Measurements from ENCODE around the gene DMD.

The DMD gene

DNA sequence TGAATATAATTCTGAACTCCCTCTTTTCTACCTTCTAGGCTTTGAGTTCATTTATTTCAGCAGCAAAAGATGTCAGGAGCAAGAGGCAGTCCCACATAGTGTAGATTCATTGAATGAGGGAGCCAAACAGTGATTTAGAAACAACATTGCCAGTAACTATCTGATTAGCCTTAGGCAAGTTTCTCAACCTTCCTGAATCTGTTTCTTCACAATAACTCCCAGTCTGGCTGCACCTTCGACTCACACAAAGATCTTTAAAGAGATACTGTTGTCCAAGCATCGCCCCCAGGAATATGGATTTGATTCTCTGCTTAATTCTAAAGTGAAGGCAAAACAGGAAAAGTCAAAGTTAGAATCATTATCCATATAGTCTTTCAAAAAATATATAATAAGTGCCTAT, 1026.2 kb downstream of the DMD start:
- no peak for DNase-seq

DNA sequence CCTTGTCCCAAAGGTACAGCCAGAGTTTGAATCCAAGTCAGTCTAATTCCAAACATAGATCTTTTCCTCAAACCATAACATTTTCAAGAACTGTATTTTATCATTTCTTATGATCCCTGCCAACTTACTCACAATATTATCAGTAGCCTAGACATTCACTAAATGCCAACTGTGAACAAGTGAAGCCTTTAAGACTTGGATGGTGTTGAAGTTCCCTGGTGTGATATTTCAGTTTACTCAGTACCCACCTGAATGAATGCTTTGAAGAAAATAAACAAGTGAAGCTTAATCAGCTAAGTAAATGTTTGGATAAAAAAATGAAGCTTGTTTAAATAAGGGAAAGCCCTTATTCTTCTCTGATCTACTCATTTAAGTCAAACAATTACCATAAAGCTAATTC, 1028.3 kb downstream of the DMD start:
- DNase-seq: no peak

DNA sequence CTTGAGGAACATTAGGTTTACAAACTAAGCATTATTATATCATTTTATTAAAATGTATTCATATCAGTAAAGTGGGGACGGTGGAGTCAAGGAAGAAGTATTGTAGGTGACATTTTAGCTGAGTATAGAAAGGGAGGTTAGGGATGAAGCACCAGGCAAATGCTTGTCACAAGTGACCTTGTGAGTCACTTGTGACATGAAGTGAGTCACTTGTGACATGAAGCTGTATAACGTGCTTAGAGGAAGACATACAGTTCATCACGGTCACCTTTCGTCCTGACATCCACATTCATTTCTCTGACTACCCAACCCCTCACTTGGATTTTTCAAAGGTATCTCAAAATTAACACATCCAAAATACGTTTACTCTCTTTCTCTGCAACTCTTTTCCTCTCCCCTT, 1034.8 kb downstream of the DMD start:
- no peak for DNase-seq

DNA sequence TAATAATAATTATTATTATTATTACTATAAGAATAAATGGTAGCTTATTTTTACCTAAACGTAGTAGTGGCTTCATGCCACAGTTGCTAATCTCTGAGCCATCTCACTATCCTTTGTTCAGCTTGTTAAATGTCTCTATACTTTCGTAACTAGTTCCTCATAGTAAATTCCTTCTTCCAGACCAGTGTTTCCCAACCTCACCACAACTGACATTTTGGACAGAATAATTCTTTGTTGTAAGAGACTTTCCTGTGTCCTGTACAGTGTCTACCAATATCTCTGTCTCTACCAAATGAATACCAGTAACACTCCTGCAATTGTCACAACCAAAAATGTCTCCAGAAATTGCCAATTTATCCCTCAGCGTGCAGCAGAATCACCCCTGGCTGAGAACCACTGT, 1040.9 kb downstream of the DMD start:
- DNase-seq: no peak

DNA sequence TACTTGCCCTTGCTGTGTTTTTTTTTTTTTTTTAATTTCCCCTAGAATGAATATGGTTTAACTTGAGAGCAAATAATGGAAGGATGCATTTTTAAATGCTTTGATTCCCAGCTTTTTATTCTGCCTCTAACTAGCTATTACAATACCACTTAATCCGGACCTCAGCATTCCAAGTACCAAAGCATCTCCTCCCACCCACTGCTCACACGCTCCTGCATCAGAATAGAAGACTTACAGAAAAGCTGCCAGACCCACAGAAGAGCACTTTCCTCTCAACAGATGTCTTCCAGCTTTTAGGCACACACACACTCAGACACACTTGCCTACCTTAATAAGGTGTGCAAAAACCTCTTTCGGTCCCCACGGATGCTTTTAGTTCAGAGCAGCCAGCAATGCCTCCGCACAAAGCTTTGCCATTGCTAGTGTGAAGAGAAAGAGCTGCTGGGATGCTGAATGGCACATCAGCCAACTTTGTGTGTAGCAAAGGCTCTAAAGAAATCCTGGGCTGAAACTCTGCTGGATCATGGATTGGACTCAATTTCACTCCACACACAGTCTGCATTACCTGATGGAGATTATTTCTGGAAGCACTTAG, 1056.2 kb downstream of the DMD start:
- DNase-seq: no peak

DNA sequence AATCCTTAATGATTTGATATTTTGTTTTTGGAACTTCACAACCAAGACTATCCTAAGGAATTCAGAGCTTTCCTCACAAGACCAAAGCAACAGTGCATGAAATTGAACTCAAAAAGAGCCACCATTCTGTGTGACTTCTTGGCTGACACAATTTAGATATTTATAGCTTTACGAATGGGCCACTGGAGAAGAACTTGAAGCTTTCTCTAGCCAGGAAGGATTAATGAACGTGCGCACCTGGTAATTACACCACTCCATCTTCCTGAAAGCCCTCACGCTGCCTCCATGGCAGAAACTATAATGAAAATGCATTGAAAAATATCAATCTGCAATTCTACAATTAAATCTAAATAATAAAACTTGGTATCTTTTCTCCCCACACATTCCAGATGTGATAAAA, 1057.8 kb downstream of the DMD start:
- DNase-seq: no peak

DNA sequence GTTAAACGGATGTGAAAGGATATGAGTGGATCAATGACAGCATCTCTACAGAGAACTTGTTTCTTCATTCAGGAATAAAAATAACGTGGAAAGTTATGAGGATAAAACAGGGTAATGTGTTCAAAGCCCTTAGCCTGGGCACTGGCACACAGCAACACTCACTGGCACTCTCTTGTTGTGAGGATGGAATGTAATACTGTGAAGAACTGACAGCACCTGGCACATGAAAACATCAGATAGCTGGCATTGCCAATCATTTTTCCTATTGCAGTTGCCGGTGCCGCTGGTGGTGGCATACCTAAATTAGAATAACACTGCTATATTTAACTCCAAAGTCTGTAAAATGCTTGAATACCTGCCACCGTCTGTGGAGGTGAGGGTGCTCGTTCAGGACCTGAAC, 1061.2 kb downstream of the DMD start:
- no peak for DNase-seq

DNA sequence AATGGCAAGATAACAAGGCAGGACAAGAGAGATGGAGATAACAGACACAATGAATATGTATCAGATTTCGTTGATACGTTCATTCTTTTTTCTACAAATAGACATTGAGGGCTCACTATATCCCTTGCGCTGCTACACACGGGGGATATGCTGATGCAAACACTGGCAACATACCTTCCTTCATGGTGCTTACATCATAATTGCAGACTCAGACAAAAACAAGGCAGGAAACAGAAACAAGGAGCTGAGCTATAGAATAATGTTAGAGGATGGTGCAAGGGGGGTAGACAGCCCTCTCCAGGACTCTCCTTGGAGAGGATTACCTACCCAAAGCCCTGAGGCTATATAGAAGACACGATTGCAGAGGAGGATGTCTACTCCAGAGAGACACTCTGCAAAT, 1069.5 kb downstream of the DMD start:
- DNase-seq: no peak

DNA sequence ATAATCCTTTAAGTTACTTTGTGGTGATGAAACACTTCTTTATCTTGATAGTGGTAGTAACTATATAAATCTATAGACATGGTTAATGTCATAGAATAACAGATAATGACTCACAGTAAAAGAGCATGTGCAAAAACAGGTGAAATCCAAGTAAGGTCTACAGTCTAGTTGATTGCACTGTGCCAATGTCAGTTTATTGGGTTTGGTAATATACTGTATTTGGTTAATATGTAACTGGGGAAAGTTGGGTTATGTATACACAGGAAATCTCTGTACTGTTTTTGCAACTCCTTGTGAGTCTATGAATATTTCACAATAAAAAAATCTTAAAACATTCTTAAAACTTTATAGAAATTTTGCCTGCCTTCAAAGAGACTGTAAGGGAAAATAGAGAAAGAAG, 1071.9 kb downstream of the DMD start:
- DNase-seq: no peak

DNA sequence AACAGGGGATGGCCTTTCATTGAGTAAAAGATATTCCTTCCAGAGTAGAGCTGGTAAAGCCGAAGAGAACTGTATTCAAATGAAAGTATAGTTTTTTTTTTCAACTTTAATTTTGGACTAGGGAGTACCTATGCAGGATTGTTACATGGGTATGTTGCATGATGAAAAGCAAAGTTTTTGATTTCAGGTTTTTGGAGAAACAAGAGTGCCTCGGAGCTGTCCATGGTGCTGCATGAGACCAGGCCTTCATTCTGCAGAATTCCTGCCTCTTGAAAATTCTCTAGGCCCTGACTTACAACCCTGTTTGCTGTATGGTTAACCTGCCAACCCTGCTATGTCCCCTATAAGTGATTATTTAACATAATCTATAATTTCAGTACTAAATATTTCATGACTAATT, 1073.8 kb downstream of the DMD start:
- peak; percentile 5 for DNase-seq

DNA sequence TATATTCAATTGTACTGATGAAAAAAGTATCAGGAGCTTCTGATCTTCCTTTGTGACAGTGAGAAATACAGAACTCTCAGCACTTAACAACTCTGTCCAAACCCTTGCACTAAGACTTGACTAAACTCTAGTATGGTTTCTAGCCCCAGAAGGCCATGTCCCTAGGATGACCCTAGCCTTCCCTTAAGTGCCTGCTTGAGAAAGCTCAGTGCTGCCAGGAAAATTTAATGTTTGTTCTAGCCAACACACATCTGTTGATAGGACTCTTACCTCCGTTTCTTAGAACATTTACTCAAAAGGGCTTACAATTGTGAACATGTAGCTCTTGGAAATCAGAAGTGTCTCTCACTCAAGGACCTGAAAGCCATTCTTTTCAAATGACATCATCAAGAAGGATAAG, 1084.4 kb downstream of the DMD start:
- no peak for DNase-seq

DNA sequence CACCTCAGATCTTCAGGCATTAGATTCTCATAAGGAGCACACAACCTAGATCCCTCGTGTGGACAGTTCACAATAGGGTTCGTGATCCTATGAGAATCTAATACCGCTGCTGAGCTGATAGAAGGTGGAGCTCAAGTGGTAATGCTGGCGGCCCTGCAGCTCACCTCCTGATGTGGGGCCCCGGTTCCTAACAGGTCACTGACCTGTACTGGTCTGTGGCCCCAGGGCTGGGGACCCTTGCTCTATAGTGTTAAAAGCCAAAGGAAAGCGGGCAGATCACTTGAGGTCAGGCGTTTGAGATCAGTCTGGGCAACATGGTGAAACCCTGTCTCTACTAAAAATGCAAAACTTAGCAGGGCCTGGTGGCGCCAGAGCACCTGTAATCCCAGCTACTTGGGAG, 1092.5 kb downstream of the DMD start:
- no peak for DNase-seq

DNA sequence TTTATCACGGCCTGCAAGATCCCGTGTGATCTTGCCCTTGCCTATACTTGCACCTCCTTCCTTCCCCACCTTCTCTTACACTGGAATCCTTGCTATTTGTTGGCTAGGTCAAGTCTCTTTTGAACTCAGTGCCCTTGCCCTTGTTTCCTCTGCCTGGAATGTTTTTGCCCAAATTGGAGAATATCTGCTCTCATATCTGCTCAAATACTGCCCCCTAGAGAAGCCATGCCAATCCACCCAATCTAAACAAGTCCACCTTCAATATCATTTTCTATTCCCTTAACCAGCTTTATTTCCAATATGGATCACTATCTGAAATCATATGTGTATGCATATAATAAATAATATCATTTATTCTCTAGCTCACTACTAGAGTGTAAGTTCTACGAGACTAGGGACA, 1095.3 kb downstream of the DMD start:
- DNase-seq: no peak

DNA sequence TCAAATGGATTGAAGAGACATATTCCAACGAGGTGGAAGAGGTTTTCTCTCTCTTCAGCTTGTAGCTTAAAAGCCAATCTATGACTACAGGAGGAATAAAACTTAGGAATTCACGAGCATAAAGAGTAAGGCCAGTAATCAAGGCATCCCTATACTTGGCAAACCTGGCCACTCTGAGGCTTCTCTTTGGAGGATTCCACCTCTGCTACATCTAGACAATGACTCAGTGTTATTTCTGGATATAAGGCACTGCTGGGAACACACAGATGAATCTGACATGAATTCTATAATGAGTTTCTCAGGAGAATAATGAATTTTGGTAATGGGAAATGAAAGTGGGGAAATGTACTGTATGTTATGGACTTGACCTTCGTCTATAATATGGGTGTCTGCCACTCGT, 1123.7 kb downstream of the DMD start:
- no peak for DNase-seq

DNA sequence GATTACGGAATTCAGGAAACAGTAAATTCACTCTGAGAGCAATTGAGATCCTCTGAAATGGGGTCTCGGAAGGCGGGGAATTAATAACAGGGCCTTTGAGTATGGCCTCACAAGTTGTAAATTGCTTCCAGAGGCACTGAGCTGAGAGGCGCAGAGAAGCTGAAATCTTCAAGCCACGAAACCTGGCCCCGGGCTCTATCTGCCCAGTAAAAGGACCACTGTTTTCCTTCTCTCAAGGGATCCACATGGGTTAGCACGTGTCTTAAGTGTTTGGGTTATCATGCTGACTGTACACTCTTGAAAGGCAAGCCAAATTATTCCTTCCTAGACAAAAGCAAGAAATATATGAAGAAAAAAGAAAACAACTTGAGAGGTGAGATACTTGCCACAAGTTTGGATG, 1126.6 kb downstream of the DMD start:
- DNase-seq: no peak

DNA sequence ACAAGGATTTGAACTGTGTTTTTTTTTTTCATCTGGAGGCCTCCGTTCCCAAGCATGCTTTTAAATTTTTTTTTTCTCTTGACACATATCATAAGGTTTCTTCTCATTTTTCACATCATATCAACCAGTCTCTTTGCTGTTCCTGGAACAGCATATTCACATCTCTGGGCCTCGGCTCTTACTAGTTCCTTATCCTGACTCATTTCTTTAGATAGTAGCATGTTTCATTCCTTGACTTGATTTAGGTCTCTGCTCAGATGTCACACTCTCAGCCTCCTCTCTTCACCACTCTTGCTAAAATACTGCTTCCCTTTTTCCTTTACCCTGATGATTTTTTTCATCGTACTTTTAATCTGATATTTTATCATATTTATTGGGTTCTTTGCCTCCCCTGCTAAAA, 1163.1 kb downstream of the DMD start:
- no peak for DNase-seq

DNA sequence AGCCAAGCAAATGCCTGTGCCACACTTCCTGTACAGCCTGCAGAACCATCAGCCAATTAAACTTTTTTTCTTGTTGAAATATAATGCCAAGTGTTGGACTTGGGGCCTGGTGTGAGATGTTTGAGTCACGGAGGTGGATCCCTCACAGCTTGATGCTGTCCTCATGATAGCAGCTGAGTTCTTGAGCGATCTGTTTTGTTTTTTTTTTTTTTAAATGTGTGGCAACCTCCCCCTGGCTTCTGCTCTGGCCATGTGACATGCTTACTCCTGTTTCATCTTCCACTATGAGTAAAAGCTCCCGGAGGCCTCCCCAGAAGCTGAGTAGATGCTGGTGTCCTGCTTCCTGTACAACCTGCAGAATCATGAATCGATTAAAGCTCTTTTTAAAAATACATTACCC, 1166.2 kb downstream of the DMD start:
- no peak for DNase-seq

DNA sequence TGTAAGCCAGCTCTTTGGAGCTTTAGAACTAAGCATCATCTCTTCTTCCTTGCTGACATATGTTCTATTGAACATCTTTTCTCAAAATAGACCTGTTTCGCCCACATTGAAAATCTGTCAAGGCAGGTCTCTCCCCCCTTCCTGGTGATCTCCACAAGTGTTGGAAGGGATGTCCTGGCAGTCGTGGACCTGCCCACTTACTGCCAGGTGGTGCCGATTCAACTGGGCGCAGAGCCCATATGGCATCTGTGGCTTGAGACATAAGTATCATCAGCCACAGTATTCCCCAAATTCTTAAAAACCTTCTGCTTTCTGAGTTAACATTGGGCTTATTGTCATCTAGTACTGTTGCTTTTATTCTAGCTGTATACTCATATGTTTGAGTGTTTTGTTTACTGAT, 1170.2 kb downstream of the DMD start:
- DNase-seq: no peak

DNA sequence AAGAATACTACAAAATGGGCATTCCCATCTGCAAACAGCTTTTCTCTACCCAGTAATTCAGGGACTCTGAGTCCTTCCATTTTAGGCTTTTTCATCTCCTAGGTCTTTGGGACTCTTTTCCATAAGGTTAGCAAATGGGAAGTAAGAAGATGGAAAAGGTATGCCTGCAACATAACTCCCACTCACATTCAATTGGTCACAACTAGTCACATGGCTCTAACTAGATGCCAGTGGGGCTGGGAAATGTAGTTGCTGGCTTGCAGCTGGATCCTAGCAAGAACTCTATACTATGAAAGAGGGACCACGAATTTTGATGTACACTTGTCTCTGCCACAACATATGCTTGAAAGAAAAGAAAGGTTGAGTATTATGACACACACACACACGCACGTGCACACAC, 1184.6 kb downstream of the DMD start:
- DNase-seq: no peak

DNA sequence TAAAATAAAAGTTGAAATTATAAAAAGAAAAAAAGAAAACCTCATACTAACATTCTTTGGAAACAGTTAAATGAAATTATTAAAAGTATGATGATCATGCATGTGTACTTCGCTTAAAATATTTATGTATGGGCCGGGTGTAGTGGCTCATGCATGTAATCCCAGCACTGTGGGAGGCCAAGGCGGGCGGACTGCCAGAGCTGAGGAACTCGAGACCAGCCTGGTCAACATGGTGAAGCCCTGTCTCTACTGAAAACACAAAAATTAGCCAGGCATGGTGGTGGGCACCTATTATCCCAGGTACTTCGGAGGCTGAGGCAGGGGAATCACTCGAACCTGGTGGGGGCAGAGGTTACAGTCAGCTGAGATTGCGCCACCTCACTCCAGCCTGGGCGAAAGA, 1187.3 kb downstream of the DMD start:
- no peak for DNase-seq

DNA sequence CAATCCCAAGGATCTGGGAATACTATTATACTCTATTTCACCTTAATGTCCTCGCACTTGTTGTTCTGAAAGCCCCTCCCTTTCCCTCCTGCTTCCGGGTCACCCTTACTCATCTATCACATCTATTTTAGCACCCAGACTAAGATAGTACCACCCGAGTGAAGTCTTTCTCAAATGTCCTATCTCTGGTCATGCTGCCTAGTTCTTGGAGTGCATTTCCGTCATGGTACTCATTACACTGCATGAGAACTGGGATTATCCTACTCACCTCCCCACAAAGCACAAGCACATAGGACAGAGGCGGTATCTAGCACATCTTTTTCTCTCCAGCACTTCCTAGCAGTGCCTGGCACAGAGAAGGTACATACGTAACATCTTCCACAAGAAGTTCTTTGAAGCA, 1195.2 kb downstream of the DMD start:
- no peak for DNase-seq

DNA sequence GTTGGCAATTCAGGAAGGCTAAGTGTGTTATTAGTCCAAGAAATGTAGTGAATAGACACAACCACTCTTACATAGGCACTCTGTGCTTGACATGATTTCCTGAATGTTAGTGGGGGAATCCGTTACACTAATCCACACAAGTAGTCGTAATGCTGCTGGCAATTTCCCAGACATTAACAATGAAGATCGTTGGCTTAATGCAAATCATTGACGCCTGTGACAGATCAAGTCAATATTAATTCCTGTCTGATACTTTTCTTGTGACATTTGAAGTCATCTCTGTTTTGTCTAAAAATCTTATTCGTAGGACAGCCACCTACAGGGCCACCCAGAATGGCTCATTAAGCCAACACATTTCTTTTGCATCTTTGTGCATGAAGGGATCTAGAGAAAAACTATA, 1200.4 kb downstream of the DMD start:
- no peak for DNase-seq

DNA sequence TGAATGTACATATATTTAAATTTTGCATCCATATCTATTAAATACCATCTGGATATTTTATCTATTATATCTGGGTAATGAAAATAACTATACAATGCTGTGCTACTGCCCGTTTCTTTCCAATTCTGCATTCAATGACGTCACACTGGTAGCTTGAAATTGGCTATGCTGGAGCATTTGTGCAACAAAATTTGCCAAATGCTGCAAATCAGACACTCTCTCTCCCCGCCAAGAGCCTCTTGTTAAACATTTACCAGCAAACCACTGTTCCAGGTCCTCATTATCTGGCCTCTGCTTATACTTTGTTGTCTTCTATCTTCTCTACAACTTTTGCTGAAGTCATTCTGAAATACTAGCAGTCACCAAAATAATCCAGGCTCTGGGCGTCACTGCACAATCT, 1201.1 kb downstream of the DMD start:
- no peak for DNase-seq

DNA sequence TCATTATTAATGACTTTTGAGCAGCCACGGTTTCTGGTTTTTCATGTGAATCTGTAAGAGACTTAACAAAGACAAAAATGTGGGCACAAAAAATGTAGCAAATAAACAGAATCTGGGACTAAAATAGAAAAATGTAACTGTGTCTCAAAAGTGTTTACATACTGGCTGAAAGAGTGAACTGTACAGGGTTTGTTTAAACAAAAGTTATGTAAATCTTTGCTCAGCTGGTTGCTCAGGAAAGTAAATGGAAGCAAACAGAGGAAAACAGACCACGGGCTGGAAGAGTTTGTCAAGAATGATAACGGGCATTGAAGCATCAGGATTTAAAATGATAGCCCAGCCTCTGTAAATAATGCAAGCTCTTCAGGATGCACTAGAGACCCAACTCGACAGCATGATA, 1217.7 kb downstream of the DMD start:
- DNase-seq: no peak

DNA sequence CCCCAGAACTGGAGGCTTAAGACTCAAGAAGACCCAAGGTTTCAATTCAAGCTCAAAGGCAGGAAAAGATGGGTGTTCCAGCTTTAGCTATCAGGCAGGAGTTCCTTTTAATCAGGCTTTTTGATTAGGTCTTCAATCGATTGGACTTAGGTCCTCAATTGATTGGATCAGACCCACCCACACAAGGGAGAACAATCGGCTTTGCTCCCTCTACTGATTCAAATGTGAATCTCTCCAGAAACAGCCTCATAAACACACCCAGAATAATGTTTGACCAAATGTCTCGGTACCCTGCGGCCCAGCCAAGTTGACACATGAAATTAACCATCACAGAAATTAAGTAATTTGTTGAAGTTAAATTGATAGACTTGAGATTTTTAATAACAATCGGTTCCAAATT, 1222.4 kb downstream of the DMD start:
- DNase-seq: no peak

DNA sequence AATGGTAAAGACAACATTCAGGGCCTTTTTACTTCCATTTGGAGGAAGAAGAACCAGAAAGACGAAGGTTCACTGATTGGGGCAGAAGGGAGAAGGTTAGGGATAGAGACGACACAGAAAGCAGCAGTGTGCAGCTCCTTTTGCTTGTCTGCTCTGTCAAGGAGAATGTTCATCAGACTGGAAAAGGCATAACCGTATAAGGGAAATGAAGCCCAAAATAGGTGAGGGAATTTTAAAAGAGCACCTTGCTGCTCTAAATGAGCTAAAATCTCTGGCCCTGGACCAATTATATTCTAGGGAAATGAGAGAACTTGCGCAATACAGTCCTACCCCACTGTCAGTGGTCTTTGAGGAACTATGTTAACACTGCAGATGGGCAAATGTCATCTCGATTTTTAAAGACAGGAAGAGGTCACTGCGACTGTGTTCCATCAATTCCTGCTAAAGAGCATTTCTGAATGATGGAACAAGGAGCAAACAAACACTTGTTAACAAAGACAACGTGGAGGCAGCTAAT, 1229.7 kb downstream of the DMD start:
- no peak for DNase-seq
